Muscle layer of colon (tissue), 2 donors: Measurements from ENCODE around the gene RASEF.

Source experiments
- H3K27ac ChIP-seq: one replicate; pipeline ENCODE4 v1.7.0; 2013; ENCODE audit warnings: low read depth, mild to moderate bottlenecking, low read length, moderate library complexity
- H3K27me3 ChIP-seq, 2 donors: one replicate each; pipeline ENCODE4 v1.7.0; 2013; ENCODE audit warnings: low read length in 2 of 2, mild to moderate bottlenecking in 2 of 2; ENCODE audit not compliant: insufficient read depth in 2 of 2, control insufficient read depth in 1 of 2
- H3K36me3 ChIP-seq: one replicate; pipeline ENCODE4 v1.7.0; 2013; ENCODE audit warnings: mild to moderate bottlenecking, low read length; ENCODE audit not compliant: insufficient read depth
- H3K4me1 ChIP-seq: one replicate; pipeline ENCODE4 v1.7.0; 2013; ENCODE audit warnings: mild to moderate bottlenecking, low read length; ENCODE audit not compliant: insufficient read depth
- H3K4me3 ChIP-seq, 2 donors: one replicate each; pipeline ENCODE4 v1.7.0; 2013; ENCODE audit warnings: low read length in 2 of 2, low read depth in 1 of 2, mild to moderate bottlenecking in 1 of 2, moderate library complexity in 1 of 2
- H3K9ac ChIP-seq: one replicate; pipeline ENCODE4 v1.7.0; 2013; ENCODE audit warnings: low read length
- H3K9me3 ChIP-seq: one replicate; pipeline ENCODE4 v1.7.0; 2013; ENCODE audit warnings: mild to moderate bottlenecking, low read length
- donor health status: abdominal sarcoma.
- donor health status: Adenocarcinoma of cecum.

Gene RASEF

GRCh38 chr9:82993856-82994605, 68.9 kb downstream of the RASEF start:
- Histone ChIP-seq H3K9ac (no peak overlapping the region), H3K9me3 (no peaks in the 10 kb centered on the region), H3K4me3 (no peak overlapping the region), H3K27ac (no peak overlapping the region), H3K4me1 (no peaks in the 10 kb centered on the region), H3K36me3 (no peaks in the 10 kb centered on the region), H3K27me3 (no peaks in the 10 kb centered on the region)

GRCh38 chr9:82991671-82992070, 71.3 kb downstream of the RASEF start:
- Histone ChIP-seq H3K4me1 (no peaks in the 10 kb centered on the region), H3K27me3 (no peaks in the 10 kb centered on the region), H3K27ac (no peak overlapping the region), H3K4me3 (no peak overlapping the region), H3K36me3 (no peaks in the 10 kb centered on the region), H3K9ac (no peak overlapping the region), H3K9me3 (no peaks in the 10 kb centered on the region)

DNA sequence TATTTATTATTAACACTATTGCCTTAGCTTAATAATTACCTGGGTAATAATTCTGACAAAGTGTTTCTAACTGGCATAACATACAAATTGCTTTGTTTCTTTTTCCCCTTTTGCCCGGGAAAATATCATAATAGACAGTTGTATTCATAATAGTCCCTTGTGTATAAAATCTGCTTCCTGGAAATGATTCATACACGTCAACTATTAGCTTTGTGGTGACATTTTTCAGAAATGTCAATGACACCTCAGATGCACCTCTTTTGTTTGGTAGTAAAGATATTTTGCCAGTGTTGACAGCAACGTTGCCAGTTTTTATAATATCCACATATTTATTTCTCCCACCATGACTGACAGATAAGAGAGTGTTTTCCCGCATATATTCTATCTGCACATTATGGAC, 73.0 kb downstream of the RASEF start:
- Histone ChIP-seq H3K27ac (no peak overlapping the region), H3K27me3 (no peaks in the 10 kb centered on the region), H3K4me3 (no peak overlapping the region), H3K36me3 (no peaks in the 10 kb centered on the region), H3K9ac (no peak overlapping the region), H3K4me1 (no peaks in the 10 kb centered on the region), H3K9me3 (no peaks in the 10 kb centered on the region)

GRCh38 chr9:82988488-82988887, 74.5 kb downstream of the RASEF start:
- no peak overlapping the region for H3K4me3 ChIP-seq
- no peak overlapping the region for H3K27ac ChIP-seq
- H3K36me3 ChIP-seq: no peaks in the 10 kb centered on the region
- no peaks in the 10 kb centered on the region for H3K9me3 ChIP-seq
- H3K27me3 ChIP-seq: no peaks in the 10 kb centered on the region
- no peak overlapping the region for H3K9ac ChIP-seq
- H3K4me1 ChIP-seq: no peaks in the 10 kb centered on the region

DNA sequence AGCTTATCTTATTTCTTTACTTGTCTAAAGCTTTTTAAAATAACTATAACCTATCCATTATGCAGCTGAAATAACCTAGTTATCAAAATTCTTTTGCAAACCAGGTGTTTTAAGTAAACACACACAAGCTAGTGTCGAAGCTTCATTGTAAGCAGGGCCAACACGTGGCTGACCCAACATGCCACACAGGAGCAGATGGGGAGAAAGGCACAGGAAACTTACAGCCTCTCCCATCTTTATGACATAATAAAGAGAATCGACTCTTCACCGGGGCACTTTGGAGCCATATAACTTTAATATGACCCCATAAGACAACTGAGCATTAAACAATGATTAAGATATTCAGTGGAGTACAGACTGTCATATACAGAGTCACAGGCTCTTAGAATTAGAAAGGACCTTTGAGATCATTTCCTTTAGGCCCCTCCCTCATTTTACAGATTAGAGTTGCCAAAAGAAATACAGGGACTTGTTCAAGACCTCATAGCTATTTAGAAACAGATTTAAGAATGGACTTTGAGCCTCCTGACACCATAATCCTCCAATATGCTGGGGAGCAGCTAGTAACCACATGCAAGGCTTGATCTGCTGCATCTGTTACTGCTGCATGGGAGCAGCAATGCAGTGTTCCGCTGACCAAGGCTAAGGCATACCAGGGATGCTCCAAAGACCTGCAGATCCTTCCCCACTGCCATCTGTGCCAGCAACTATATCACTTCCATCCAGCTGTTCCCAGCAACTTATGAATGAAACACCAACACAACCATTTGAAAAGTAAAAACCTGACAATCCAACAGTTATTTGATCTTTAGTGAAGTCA, 75.4 kb downstream of the RASEF start:
- H3K4me3 ChIP-seq: no peak overlapping the region
- H3K9me3 ChIP-seq: no peaks in the 10 kb centered on the region
- no peak overlapping the region for H3K27ac ChIP-seq
- no peaks in the 10 kb centered on the region for H3K4me1 ChIP-seq
- no peak overlapping the region for H3K9ac ChIP-seq
- H3K36me3 ChIP-seq: no peaks in the 10 kb centered on the region
- H3K27me3 ChIP-seq: no peaks in the 10 kb centered on the region

- H3K36me3 ChIP-seq: no peaks in the 10 kb centered on the region
- no peak overlapping the region for H3K9ac ChIP-seq
- H3K27ac ChIP-seq: no peak overlapping the region
- no peak overlapping the region for H3K4me3 ChIP-seq
- no peaks in the 10 kb centered on the region for H3K9me3 ChIP-seq
- H3K4me1 ChIP-seq: no peaks in the 10 kb centered on the region
- H3K27me3 ChIP-seq: no peaks in the 10 kb centered on the region
Measured at GRCh38 chr9:82981552-82981951, 81.4 kb downstream of the RASEF start.

DNA sequence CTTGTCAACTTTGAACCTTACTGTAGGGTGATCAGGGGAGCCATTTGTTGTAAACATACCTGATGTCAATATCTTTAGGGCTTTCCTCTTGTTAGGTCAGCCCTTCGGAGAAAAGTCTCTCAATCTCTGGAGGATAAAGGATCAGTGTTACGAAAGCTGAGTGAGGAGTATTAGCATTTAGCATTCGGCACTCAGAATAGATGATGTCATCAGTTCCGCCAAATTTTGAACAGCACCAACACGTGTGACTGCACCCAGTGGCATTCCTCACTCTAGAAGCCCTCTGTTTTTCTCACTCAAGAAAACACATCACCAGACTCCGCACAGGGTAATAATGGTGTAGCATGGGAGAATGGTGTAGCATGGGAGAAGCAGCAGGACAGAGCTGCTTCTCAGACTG, 87.8 kb downstream of the RASEF start:
- H3K27me3 ChIP-seq: no peaks in the 10 kb centered on the region
- no peaks in the 10 kb centered on the region for H3K4me1 ChIP-seq
- no peak overlapping the region for H3K9ac ChIP-seq
- H3K36me3 ChIP-seq: no peaks in the 10 kb centered on the region
- H3K9me3 ChIP-seq: no peaks in the 10 kb centered on the region
- H3K4me3 ChIP-seq: no peak overlapping the region
- H3K27ac ChIP-seq: no peak overlapping the region

DNA sequence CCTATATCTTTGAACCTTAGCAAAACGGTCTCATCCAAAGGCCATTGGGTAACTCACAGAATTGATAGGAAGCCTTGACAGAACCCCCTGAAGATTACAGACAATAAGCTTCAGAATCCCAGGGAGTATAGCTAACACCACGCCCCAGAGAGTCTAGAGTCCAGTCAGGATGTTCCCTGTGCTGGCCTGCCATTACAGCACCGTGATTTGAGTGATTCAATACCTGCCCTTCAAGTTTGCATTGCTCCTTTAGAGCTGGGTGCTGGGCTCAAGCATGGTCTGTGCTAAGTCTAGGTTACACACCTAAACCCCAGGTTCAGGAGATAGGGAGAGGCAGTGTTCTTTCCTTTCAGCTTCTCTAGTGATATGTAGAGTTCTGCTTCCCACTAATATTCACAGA, 90.5 kb downstream of the RASEF start:
- Histone ChIP-seq H3K36me3 (no peaks in the 10 kb centered on the region), H3K9ac (no peak overlapping the region), H3K27me3 (no peaks in the 10 kb centered on the region), H3K27ac (no peak overlapping the region), H3K4me1 (no peaks in the 10 kb centered on the region), H3K4me3 (no peak overlapping the region), H3K9me3 (no peaks in the 10 kb centered on the region)

DNA sequence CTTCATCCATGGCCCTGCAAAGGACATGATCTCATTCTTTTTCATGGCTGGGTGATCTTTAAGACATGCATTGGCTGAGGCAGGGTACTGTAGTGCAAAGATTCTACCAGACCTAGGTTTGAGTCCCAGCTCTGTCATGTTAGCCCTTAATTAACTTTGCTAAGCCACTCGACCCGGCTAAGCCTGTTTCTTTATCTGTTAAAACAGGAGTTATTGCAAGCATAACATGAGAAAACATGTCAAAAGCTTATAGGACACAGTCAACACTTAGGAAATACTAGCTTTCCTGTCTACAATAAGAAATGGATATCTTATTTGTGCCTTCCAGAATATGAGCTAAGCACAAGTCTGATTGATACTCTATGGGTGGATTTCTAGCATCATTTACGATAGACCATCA, 92.6 kb downstream of the RASEF start:
- no peak overlapping the region for H3K4me3 ChIP-seq
- H3K9me3 ChIP-seq: no peaks in the 10 kb centered on the region
- no peaks in the 10 kb centered on the region for H3K27me3 ChIP-seq
- no peak overlapping the region for H3K9ac ChIP-seq
- H3K4me1 ChIP-seq: no peaks in the 10 kb centered on the region
- no peaks in the 10 kb centered on the region for H3K36me3 ChIP-seq
- H3K27ac ChIP-seq: no peak overlapping the region

DNA sequence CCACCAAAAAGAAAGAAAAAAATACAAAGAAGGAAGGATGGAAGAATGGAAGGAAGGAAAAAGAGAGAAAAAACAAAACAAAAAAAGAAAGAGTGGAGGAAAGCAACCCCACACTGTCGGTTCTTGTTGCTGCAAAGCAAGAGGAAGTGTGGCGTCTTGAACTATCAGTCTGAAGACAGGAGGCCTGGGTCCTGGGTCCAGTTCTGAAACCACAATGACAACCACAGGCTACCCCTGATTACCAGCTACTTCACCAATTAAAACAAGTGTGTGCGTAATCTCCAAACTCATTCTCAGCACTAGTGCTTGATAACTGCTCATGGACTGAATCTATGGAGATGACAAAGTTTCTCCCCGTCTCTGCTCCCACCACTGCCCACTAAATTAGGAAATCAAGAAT, 93.7 kb downstream of the RASEF start:
- Histone ChIP-seq H3K4me3 (no peak overlapping the region), H3K9me3 (no peaks in the 10 kb centered on the region), H3K27ac (no peak overlapping the region), H3K36me3 (no peaks in the 10 kb centered on the region), H3K9ac (no peak overlapping the region), H3K27me3 (no peaks in the 10 kb centered on the region), H3K4me1 (no peaks in the 10 kb centered on the region)

GRCh38 chr9:82968816-82969215, 94.1 kb downstream of the RASEF start:
- no peaks in the 10 kb centered on the region for H3K4me1 ChIP-seq
- no peak overlapping the region for H3K27ac ChIP-seq
- H3K9ac ChIP-seq: no peak overlapping the region
- H3K36me3 ChIP-seq: no peaks in the 10 kb centered on the region
- no peaks in the 10 kb centered on the region for H3K9me3 ChIP-seq
- no peaks in the 10 kb centered on the region for H3K27me3 ChIP-seq
- H3K4me3 ChIP-seq: no peak overlapping the region

- Histone ChIP-seq H3K36me3 (no peaks in the 10 kb centered on the region), H3K4me1 (no peaks in the 10 kb centered on the region), H3K9me3 (no peaks in the 10 kb centered on the region)
Measured at GRCh38 chr9:82968388-82968787, 94.6 kb downstream of the RASEF start.

More at GRCh38 chr9:82968388-82968787, 94.6 kb downstream of the RASEF start:
- Histone ChIP-seq H3K27ac (no peak overlapping the region), H3K4me3 (no peak overlapping the region), H3K9ac (no peak overlapping the region), H3K27me3 (no peaks in the 10 kb centered on the region)
